ENCODE measurements around the gene MAP4K3. TPM values are rescaled to one million over a fixed set of nuclear protein-coding genes. Genes with fewer than 3 reads are reported as not detected.

MAP4K3 gene
- total and polyA plus RNA-seq, 9 of the 15 experiments (the other 6 are each of a cell fraction or from before 2014, with no cell fraction given): 3.1 to 30.0 (median 16.9) TPM

GRCh38 chr2:39227628-39228412 is 209.3 kb downstream of the MAP4K3 start (continued):
- TF ChIP-seq CTCF (IDR thresholded peaks at IDR 0.05 in 2 of 3, conservative IDR thresholded peaks at IDR 0.05 in 1 of 3; ENCODE audit: insufficient read depth in 2 of 3, low read depth in 1 of 3, low read length in 3 of 3) (peak; percentile 89 to 92 (median 91)), MTF1 (CRISPR knock-in tag; IDR thresholded peaks at IDR 0.05; ENCODE audit: borderline replicate concordance) (no peak), JUNB (CRISPR knock-in tag; conservative IDR thresholded peaks at IDR 0.05) (no peak), JUN (IDR thresholded peaks at IDR 0.05; ENCODE audit: borderline replicate concordance, low read depth, low read length) (0 out of 2 replicates have a peak, but pooled peaks have one; percentile 13), JUN (CRISPR knock-in tag; IDR thresholded peaks at IDR 0.05; ENCODE audit: borderline replicate concordance) (no peak), CBX8 (IDR thresholded peaks at IDR 0.05; ENCODE audit: borderline replicate concordance, extremely low read depth, low read depth, low read length, poor library complexity, severe bottlenecking) (no peak)

- TF ChIP-seq ZNF280B (CRISPR knock-in tag; IDR thresholded peaks at IDR 0.05) (no peak), RBM34 (IDR thresholded peaks at IDR 0.05; ENCODE audit: borderline replicate concordance, insufficient read depth, low read length) (no peak)
- ChIA-PET CTCF (ENCODE audit: low intra/inter-chr PET ratio) (no interaction called here), POLR2A (no interaction called here)
- 79% methylated on average over 1 of the region's 1 CpG for WGBS (ENCODE audit: insufficient coverage, low coverage, missing lambda C conversion rate)
- H3K4me3 ChIP-seq: no peak overlapping the region
- DNase-seq (ENCODE audit: extremely low read depth in 1 of 4, low spot score in 3 of 4): no peak
- FAIRE-seq: no peak
- BruUV-seq (replicated peaks): no TSS peak
- H3K9ac ChIP-seq (ENCODE audit: insufficient read depth in 1 of 2, low read depth in 2 of 2, low read length in 2 of 2): no peak overlapping the region
- no peak overlapping the region for H3K27ac ChIP-seq (ENCODE audit: extremely low read depth, low read depth, low read length)
- H3K27me3 ChIP-seq (ENCODE audit: control insufficient read depth in 2 of 2, insufficient read depth in 2 of 2, low read length in 2 of 2): no peaks in the 10 kb centered on the region
- H3K4me1 ChIP-seq (replicated peaks in 1 of 2; ENCODE audit: control insufficient read depth in 2 of 2, insufficient read depth in 2 of 2, low read length in 2 of 2): peaks cover 4 to 10% of the 10 kb centered on the region in 2 experiments; a peak in 3 of 5 replicates
- H4K20me1 ChIP-seq (replicated peaks; ENCODE audit: control insufficient read depth, insufficient read depth, low read length): no peaks in the 10 kb centered on the region
- no peak for ATAC-seq
- H3K4me2 ChIP-seq (ENCODE audit: insufficient read depth, low read length): no peak overlapping the region
- intact Hi-C loops (cut with micrococcal nuclease) (loop anchor here (5.0 to 10.0 kb wide), 2 partner anchors 481 to 688 kb away; no protein-coding TSS in a partner anchor), in situ Hi-C loops (cut with MboI) (loop anchor here (5.0 to 25.0 kb wide), 3 partner anchors 101 to 288 kb away; partner anchors contain the start of gene SOS1)
- no peaks in the 10 kb centered on the region for H3K9me3 ChIP-seq (replicated peaks; ENCODE audit: control insufficient read depth, insufficient read depth, low read depth, low read length)
- no peak overlapping the region for H2AFZ ChIP-seq (ENCODE audit: low read depth, low read length)
- no peaks in the 10 kb centered on the region for H3K36me3 ChIP-seq (ENCODE audit: control insufficient read depth, insufficient read depth, low read length)
- H3K9me1 ChIP-seq (ENCODE audit: control insufficient read depth, insufficient read depth, low read length): no peaks in the 10 kb centered on the region
- no peaks in the 10 kb centered on the region for H3K79me2 ChIP-seq (ENCODE audit: control insufficient read depth, insufficient read depth, low read length)
Observed at GRCh38 chr2:39225567-39225966, 211.5 kb downstream of the MAP4K3 start.
